Heart right ventricle (tissue), 16 donors: ENCODE data around the gene CUBN. TPM values are rescaled to one million over a fixed set of nuclear protein-coding genes. Genes with fewer than 3 reads are reported as not detected.

Experiments used
- ATAC-seq, 8 donors: fragments of 200-7000 bp; cut with Tn5 transposase; one replicate each; pipeline ENCODE4 v1.9.1; 2020; ENCODE audit warnings: mild to moderate bottlenecking in 8 of 8, moderate library complexity in 8 of 8, moderate number of reproducible peaks in 1 of 8
- DNase-seq, 2 donors: peaks; one replicate each; pipeline ENCODE4 v3.0.0-alpha.2; 2020
- H3K27ac ChIP-seq, 10 donors: fragments of 200-600 bp; sonication (generic) in 2 of 10; one replicate each; pipeline versions ENCODE4 v1.5.0 to v1.8.0; 2020 to 2022; ENCODE audit warnings: mild to moderate bottlenecking in 3 of 10
- H3K27me3 ChIP-seq, 7 donors: fragments of 200-600 bp; one replicate each; pipeline ENCODE4 v1.8.0; 2021 to 2022; ENCODE audit warnings: mild to moderate bottlenecking in 2 of 7
- H3K36me3 ChIP-seq, 9 donors: fragments of 200-600 bp; sonication (generic) in 1 of 9; one replicate each; pipeline versions ENCODE4 v1.5.0 to v1.8.0; 2020 to 2022; ENCODE audit warnings: mild to moderate bottlenecking in 2 of 9
- H3K4me1 ChIP-seq, 9 donors: fragments of 200-600 bp; sonication (generic) in 1 of 9; one replicate each; pipeline versions ENCODE4 v1.5.0 to v1.8.0; 2020 to 2022; ENCODE audit warnings: mild to moderate bottlenecking in 4 of 9
- H3K4me3 ChIP-seq, 10 donors: fragments of 200-600 bp; sonication (generic) in 2 of 10; one replicate each; pipeline versions ENCODE4 v1.5.0 to v1.8.0; 2020 to 2022; ENCODE audit warnings: mild to moderate bottlenecking in 7 of 10, moderate library complexity in 2 of 10
- H3K9me3 ChIP-seq, 11 donors: fragments of 200-600 bp in 10 of 11; sonication (generic) in 2 of 11; one replicate each; pipeline versions ENCODE4 v1.5.0 to v1.8.0; 2013 to 2022; ENCODE audit warnings: mild to moderate bottlenecking in 2 of 11, control low read depth in 1 of 11, moderate library complexity in 1 of 11
- WGBS, 2 donors: extraction: QIAGEN DNeasy Blood & Tissue Kit; methylation state at CpG; one replicate each; pipeline ENCODE4 v1.1.7; 2013; ENCODE audit warnings: inconsistent platforms in 1 of 2; 5-methylcytosine and 5-hydroxymethylcytosine counted together
- intact Hi-C, 10 donors: fragments of 100-400 bp; cut with DNase I; formaldehyde crosslinking; loops; one replicate each; pipeline versions ENCODE4 v1.11.1 to v1.14.2; 2022
- polyA plus RNA-seq, 2 donors: library from polyadenylated mRNA; stranded (reverse); fragments of 200-250 nt; gene quantifications; one replicate each; pipeline ENCODE4 v1.2.3, GENCODE V29; 2013
- total RNA-seq, 10 donors: library from RNA; stranded (reverse); fragmentation: NEBNext Ultra II Directional in 3 of 10; extraction: Animal tissue kit (Norgen Biotek cat#: 25700) in 3 of 10; gene quantifications; one replicate each; pipeline versions ENCODE4 v1.2.1 to v1.2.4, GENCODE V29; 2021 to 2023
- TF ChIP-seq, protein P1 (sequence below), 9 donors: fragments of 200-600 bp; sonication (generic) in 2 of 9; IDR thresholded peaks; one replicate each; pipeline versions ENCODE4 v1.5.0 to v1.8.0; 2021 to 2022; ENCODE audit warnings: antibody characterized with exemption in 9 of 9, mild to moderate bottlenecking in 5 of 9, moderate library complexity in 1 of 9
- donor health status: Arrhythmogenic right ventricular cardiomyopathy.
- donor health status: ischemic (EF 13 %, LVEDD 7.1; RV severe dilation, severe dysfunction).
- donor health status: healthy with polysubstance abuse.
- donor health status: DM: no; HTN: yes; CAD: no.
- donor health status: DM: no; HTN: no; CAD: no.
- donor health status: ischemic (EF 25% LVEDD 6.9; RV normal size, moderate dysfunction).
- donor health status: ischemic (EF 25% LVEDD 5.7; RV mildly dilated, moderate dysfunction).
- donor health status: healthy.
- donor health status: DM: yes; HTN: yes; CAD: no.
- donor health status: Ischemic cardiomyopathy.
- donor health status: ischemic (EF 35%, LVEDD 5.7; RV mildly dilated, moderate dysfunction).
- donor health status: nonischemic (EF 11% LVEDD 7.7; RV severe dilation, severe dysfunction).
- donor health status: DM: yes; HTN: yes; CAD: no.
- donor health status: PGD.
- donor health status: ischemic (EF 29% LVEDD 5.4; RV normal size, mild dysfunction).
- donor health status: nonischemic (EF 23%, LVEDD 6.1; RV moderate dilation, normal function).

The CUBN gene
- total and polyA plus RNA-seq, 12 donors, result 0.13 to 1.2 (median 0.42) TPM

DNA sequence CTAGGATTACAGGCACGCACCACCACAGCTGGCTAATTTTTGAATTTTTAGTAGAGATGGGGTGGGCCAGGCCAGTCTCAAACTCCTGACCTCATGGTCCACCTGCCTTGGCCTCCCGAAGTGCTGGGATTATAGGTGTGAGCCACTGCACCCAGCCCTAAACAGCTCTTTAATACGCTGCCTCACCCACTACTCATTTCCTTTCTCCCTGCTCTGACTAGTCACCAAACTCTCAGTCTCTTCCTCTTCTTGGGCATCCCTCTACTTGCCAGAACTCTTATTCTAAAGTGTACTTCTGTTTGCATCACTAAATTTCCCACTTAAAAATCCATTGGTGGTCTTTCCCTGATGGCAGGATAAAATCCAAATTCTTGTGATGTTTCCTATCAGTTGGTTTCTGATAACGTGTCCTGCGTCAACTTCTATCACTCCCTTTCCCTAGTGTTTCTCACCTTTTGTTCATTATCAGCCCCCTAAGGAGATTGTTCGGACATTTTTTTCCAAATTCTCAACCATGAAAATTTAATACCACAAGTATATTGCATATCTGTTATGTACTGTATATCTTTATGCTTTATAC, 124.7 kb downstream of the CUBN start:
- Histone ChIP-seq H3K27ac (peak overlapping the region in 1 of 10 donors; percentile 83), H3K36me3 (no peaks in the 10 kb centered on the region), H3K27me3 (no peaks in the 10 kb centered on the region), H3K4me1 (peaks cover 17 to 67% (median 39%) of the 10 kb centered on the region in 9 donors), H3K9me3 (peaks cover 0 to 15% (median 0%) of the 10 kb centered on the region in 11 donors), H3K4me3 (no peak overlapping the region)
- TF ChIP-seq, protein P1, sequence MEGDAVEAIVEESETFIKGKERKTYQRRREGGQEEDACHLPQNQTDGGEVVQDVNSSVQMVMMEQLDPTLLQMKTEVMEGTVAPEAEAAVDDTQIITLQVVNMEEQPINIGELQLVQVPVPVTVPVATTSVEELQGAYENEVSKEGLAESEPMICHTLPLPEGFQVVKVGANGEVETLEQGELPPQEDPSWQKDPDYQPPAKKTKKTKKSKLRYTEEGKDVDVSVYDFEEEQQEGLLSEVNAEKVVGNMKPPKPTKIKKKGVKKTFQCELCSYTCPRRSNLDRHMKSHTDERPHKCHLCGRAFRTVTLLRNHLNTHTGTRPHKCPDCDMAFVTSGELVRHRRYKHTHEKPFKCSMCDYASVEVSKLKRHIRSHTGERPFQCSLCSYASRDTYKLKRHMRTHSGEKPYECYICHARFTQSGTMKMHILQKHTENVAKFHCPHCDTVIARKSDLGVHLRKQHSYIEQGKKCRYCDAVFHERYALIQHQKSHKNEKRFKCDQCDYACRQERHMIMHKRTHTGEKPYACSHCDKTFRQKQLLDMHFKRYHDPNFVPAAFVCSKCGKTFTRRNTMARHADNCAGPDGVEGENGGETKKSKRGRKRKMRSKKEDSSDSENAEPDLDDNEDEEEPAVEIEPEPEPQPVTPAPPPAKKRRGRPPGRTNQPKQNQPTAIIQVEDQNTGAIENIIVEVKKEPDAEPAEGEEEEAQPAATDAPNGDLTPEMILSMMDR (IDR thresholded peaks at IDR 0.05), result no peak
- no peak for DNase-seq
- intact Hi-C loops, result loop anchor here in 4 of 10 donors (5.0 to 10.0 kb wide), 5 partner anchors 113 to 1768 kb away; partner anchors contain the start of gene VIM (in 3 of the 4)
- ATAC-seq, result no peak
- WGBS, 2 donors, result 95% methylated on average over 6 of the region's 6 CpGs

DNA sequence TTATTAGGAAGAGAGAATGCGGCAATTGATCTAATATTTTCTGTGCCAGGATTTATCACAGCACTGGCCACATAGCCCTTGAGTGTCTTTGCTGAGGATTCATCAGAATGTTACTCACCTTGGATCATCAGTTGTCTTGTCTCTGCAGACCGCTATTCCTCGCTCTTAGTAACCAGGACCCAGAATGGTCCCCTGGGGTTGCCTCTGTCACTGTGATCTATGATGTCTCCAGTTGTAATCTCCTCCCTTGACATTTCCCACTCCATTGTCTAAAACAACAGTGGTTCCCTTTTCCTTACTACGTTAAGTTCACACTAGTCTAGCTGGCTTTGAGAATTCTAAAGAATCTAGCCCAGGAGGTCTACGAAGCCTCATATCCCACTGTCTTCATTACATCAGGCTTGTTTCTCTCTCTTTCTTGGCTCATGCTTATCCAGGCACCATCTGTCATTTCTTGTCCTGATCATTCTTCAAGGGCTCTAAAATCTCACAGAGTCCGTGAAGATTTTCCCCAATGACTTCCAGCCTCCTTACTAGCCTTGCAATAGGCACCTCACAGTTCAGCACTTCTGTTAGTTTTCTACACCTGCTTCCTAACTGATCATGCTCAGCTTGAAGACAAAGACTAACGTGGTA, 125.8 kb downstream of the CUBN start:
- no peak overlapping the region for H3K4me3 ChIP-seq
- TF ChIP-seq, protein P1 (IDR thresholded peaks at IDR 0.05), result no peak

DNA sequence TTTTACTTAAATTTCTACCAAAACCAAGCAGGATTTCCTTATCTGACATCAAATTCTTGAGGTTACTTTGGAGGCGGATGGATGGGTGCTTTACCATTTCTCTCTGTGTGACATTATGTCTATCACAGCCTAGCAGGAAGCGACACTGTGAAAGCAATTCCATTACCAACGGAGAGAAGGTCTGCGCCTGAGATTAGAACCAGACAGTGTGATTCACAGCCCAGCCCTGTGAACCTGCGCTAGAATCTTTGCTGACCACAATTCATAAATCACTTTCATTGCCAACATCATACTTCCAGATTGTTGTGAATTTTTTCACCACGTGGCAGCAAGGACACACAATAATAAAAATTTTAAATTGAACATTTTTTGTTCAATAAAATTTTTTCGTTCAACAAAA, 126.5 kb downstream of the CUBN start:
- TF ChIP-seq, protein P1 (IDR thresholded peaks at IDR 0.05), result no peak
- ATAC-seq (no peak), DNase-seq (no peak)
- Histone ChIP-seq H3K4me3 (no peak overlapping the region), H3K27me3 (no peaks in the 10 kb centered on the region), H3K27ac (peak overlapping the region; percentile 19 to 81 (median 72)), H3K9me3 (peaks cover 0 to 15% (median 0%) of the 10 kb centered on the region in 11 donors), H3K4me1 (peaks cover 8 to 53% (median 26%) of the 10 kb centered on the region in 9 donors), H3K36me3 (no peaks in the 10 kb centered on the region)
- 63 to 64% methylated on average over 7 of the region's 7 CpGs for WGBS, 2 donors
- intact Hi-C loops, result loop anchor here in 2 of 10 donors (5.0 to 10.0 kb wide), 3 partner anchors 111 to 1766 kb away; partner anchors contain the start of gene VIM (in 1 of the 2)

More for the DNA sequence above, 125.8 kb downstream of the CUBN start:
- peaks cover 8 to 59% (median 29%) of the 10 kb centered on the region in 9 donors for H3K4me1 ChIP-seq
- no peaks in the 10 kb centered on the region for H3K27me3 ChIP-seq
- peak overlapping the region in 8 of 10 donors; percentile 39 to 81 (median 72) for H3K27ac ChIP-seq
- WGBS, 2 donors, result 76 to 81% methylated on average over 7 of the region's 7 CpGs
- H3K9me3 ChIP-seq, result peaks cover 0 to 15% (median 0%) of the 10 kb centered on the region in 11 donors
- intact Hi-C loops, result loop anchor here in 2 of 10 donors (5.0 to 10.0 kb wide), 3 partner anchors 111 to 1766 kb away; partner anchors contain the start of gene VIM (in 1 of the 2)
- ATAC-seq, result no peak
- DNase-seq, result no peak
- no peaks in the 10 kb centered on the region for H3K36me3 ChIP-seq

DNA sequence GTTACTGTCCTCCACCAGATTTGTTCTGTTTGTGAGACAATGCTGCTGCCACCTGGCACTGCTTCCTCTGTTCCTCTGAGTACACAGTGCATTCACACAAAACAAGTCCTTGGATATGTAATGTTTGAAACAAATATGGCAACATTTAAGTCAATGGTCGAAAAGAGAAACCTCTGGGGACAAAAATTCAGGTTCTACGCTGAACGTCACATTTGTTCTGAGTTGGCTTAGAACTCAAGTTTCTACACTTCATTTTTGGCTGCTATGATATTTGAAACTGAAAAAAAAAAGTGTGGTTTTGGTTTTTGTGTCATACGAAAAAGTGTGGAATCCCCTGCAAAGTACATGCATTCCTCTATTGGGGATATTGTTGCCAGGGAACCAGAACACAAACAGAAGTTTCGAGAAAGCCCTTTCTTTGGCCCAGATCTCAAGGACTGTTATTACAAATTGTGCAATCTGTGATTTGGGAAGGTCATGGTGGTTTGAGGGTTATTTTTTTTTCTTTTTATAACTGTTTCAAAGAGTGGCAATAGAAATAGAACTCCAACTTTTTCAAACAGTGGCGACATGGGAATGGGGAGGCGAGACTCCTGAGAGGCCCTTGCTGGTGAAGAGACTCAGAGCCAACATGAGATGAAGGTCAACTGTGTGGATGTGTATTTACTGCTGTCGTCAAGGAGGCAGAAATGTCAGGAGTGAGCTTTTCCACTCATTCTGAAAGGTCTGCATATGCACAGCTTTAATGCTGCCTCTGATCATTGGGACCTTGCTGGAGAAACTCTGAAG, 127.5 kb downstream of the CUBN start:
- Histone ChIP-seq H3K27ac (peak overlapping the region; percentile 19 to 82 (median 72)), H3K36me3 (no peaks in the 10 kb centered on the region), H3K4me1 (peaks cover 2 to 53% (median 22%) of the 10 kb centered on the region in 9 donors), H3K9me3 (peaks cover 0 to 15% (median 0%) of the 10 kb centered on the region in 11 donors), H3K27me3 (no peaks in the 10 kb centered on the region), H3K4me3 (no peak overlapping the region)
- 52 to 53% methylated on average over 8 of the region's 8 CpGs for WGBS, 2 donors
- DNase-seq (peak; percentile 29 to 74), ATAC-seq (peak; percentile 63 to 84 (median 80))
- intact Hi-C loops, result loop anchor here in 2 of 10 donors (5.0 to 10.0 kb wide), 3 partner anchors 110 to 1765 kb away; partner anchors contain the start of gene VIM (in 1 of the 2)
- TF ChIP-seq, protein P1 (IDR thresholded peaks at IDR 0.05), result no peak
